GOT3 (cell line): Measurements from ENCODE around the gene TBC1D23.
A peak's percentile ranks its signal among the peaks of the same experiment; 100 is the strongest.
"Not testable (repeated sequence)": the region's sequence is repeated elsewhere in the genome, so short reads cannot be mapped to it uniquely, and the experiment has no call there.

Experiments used
- DNase-seq: peaks from one replicate; lab custom pipeline; 2025; ENCODE audit warnings: mixed read lengths; lab: John Stamatoyannopoulos, UW

The TBC1D23 gene

DNA sequence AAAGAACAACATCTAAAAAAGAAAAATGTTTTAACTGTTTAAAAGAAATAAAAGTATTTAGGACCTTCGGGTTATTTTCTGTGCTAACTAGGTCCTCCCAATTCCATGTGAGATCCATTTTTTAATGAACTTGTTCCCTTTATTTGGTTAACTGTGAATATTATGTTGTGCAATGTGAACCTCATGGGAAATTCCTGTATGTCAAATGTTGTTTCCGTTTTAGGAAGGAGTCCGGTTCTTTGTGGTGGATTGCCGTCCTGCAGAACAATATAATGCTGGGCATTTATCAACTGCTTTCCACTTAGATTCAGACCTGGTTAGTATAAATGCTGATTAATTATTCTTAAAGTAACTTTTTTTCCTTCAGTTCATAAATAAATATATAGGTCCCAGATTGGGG, 38.2 kb downstream of the TBC1D23 start:
- no peak for DNase-seq

DNA sequence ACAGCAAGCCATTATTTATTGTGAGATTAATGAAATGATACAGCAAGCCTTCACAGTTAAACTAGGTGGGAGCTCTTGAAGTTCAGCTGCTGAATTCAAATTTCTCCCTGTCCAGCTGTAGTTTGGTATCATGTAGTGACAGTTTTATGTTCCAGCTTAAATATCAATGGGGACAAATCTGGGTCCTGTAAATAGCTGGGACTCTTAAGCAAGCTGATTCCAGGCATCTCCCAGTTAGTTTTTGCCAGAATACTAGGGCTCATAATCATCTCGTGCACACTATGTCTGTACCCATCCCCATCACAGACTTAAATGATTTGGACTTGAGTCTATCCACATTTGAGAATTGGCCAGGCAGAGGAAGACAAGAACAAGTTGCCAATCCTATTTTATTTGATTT, 45.9 kb downstream of the TBC1D23 start:
- DNase-seq: no peak

DNA sequence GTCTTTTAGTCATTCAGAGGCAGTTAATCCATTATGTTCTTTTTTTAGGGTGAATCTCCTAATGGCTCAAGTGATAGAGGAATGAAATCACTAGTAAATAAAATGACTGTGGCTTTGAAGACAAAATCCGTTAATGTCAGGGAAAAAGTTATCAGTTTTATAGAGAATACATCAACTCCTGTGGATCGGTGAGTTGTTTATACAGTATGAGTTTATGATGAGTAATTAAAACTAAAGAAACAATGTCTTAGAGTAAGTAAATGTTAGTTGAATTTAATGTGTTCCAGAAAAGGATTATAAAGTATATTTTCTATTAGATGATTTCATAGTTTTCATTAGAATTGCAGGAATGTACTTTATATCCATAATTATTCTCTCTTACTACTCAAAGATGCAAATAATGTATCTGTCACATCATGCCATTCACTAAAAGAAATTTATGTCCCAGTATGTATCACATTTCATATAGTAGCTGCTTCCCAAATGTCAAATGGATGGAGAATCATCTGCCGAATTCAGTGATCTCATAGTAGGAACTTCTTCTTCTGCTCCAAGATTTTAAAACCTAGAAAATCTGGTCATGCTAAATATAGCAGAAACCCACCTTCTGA, 49.7 kb downstream of the TBC1D23 start:
- DNase-seq: no peak

DNA sequence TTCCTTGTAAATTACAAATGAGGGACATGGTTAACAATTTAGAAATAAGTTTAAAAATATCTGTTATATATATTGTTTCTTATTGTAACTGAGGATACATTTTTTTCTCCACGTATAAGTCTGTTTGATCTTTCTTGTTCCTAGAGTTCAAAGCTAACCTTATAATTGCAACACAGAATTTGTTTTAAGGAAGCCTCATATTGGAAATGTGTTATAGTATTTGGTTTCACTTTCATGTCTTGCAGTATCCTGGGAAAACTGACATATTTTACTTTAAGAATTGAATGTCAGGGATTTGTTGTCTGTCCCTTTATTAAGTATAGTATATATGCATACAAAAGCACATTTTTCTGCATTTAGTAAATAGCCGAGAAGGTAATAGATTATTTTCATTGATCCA, 50.2 kb downstream of the TBC1D23 start:
- no peak for DNase-seq

- no peak for DNase-seq
Measured at GRCh38 chr3:100316641-100317069, 55.9 kb downstream of the TBC1D23 start.

GRCh38 chr3:100317912-100318311, 57.1 kb downstream of the TBC1D23 start:
- DNase-seq: no peak

- no peak for DNase-seq
Measured at GRCh38 chr3:100319951-100320350, 59.2 kb downstream of the TBC1D23 start.

GRCh38 chr3:100324044-100324443, 63.3 kb downstream of the TBC1D23 start:
- no peak for DNase-seq

DNA sequence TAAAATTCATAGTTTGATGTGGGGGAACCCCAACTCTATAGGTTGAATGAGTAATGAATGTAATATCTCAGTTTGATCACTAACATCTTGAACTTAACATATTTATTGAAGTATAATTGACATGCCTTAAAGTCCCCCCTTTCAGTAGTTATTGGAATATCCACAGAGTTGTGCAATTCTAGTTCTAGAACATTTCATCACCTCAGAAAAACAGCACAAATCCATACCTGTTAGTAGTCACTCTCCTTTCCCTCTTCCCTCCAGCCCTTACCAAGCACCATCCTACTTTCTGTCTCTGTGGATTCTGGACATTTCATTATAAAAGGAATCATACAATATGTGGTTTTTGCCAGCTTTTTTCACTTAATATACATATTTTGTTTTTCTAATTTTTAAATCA, 65.0 kb downstream of the TBC1D23 start:
- DNase-seq: no peak

DNA sequence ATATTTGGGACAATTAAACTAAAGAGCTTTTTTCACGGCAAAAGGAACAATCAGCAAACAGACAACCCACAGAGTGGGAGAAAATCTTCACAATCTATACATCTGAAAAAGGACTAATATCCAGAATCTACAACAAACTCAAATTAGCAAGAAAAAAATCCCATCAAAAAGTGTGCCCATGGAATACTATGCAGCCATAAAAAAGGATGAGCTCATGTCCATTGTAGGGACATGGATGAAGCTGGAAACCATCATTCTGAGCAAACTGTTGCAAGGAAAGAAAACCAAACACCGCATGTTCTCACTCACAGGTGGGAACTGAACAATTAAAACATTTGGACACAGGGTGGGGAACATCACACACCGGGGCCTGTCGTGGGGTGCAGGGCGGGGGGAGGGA, 66.6 kb downstream of the TBC1D23 start:
- DNase-seq: not testable (repeated sequence)

DNA sequence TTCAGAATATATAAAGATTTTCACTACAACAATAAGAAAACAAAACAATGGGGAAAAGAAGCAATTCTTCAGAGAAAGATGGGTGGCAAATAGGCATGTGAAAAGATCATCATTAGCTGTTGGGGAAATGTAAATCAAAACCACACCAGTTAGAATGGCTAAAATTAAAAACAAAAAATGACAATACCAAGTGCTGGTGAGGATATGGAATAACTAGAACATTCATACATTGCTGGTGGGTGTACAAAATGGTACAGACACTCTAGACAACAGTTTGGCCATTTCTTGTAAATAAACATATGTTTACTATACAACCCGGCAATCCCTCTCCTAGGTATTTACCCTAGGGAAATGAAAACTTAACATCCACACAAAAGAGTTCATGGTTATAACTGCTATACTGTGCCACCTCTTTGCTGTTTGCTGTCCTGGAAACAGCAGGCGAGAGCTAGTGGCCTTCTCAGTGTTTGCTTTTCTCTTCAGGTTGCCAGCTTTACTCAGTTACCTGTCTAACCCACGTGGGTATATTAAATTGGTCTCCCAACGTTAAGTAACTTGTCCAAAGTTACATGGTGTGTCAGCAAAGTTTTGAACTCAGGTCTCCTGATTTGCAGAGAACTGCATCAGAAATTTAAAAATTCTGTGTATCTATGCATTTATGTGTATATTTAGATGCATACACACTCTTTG, 69.2 kb downstream of the TBC1D23 start:
- no peak for DNase-seq

DNA sequence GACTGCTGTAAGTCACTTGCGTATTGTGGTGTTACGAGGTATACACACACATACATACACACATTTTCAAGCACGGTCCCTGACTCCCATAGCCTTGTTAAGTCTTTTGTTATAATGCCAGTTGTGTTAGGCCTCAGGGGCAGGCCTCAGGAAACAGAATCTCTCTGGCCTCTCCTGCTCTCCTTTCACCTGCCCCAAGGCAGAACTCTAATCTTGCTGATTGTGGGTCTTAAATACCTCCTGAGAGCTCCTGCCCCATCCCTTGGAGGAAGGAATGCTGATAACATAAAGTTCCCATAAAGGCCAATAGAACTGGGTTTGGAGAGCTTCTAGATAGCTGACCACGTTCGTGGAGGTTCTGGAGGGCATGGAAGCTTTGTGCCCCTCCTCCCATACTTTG, 69.9 kb downstream of the TBC1D23 start:
- DNase-seq: no peak

DNA sequence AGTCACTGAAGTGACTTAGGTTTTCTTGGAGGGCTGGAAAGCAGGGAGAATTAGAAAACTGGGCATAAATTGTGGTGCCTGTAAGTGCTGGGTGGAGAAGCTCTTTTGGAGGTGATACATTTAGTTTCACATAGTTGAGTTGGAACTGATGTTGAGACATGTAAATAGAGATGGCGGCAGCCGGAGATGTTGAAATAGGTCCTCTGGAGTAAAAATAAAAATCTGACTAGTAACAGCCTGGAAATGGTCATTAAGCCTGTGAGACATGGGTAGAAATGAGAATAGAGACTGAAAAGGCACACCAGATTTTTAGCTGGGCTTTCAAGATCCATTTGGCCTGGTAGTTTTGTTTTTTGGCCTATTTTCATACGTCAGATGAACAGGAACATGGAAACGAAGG, 70.9 kb downstream of the TBC1D23 start:
- DNase-seq: no peak

DNA sequence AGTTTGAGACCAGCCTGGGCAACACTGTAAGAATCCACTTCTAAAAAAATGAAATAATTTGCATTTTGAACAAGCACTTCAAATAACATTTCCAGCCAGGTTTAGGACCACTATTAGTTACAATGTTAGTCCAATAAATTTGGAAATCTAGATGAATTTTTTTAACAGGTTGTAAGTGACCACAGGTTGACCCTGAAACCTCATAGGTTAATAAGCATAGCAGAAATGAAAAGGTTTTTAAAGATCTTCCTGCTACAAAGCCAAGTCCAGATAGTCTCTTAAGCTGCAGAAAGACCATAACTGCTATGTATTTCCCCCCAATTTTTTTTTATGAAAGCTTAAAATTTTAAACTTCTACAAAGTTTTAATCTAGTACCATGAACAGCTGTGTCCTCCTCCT, 72.3 kb downstream of the TBC1D23 start:
- DNase-seq: no peak

- DNase-seq: no peak
Measured at GRCh38 chr3:100333970-100334487, 73.2 kb downstream of the TBC1D23 start.

- peak; percentile 27 for DNase-seq
Measured at GRCh38 chr3:100334488-100335351, 73.9 kb downstream of the TBC1D23 start, which contains the start of gene NIT2. NIT2 (plus strand) TSS chr3:100334757; CDS start chr3:100334792, 35 bp downstream.

- DNase-seq: no peak
Measured at GRCh38 chr3:100335434-100335833, 74.6 kb downstream of the TBC1D23 start.

- not testable (repeated sequence) for DNase-seq
Measured at GRCh38 chr3:100336229-100336628, 75.4 kb downstream of the TBC1D23 start.

- no peak for DNase-seq
Measured at GRCh38 chr3:100338911-100339310, 78.1 kb downstream of the TBC1D23 start.

DNA sequence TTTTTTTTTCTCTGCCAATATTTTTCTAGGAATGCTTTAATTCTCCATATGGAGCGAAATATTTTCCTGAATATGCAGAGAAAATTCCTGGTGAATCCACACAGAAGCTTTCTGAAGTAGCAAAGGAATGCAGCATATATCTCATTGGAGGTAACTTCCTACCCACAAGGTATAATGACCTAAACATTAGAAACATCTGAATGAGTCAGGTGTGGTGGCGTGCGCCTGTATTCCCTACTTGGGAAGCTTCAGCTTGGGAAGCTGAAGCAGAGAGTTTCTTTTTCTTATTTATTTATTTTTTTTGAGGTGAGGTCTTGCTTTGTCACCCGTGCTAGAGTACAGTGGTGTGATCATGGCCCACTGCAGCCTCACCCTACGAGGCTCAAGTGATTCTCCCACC, 79.0 kb downstream of the TBC1D23 start:
- no peak for DNase-seq

- no peak for DNase-seq
Measured at GRCh38 chr3:100340527-100340926, 79.7 kb downstream of the TBC1D23 start.

DNA sequence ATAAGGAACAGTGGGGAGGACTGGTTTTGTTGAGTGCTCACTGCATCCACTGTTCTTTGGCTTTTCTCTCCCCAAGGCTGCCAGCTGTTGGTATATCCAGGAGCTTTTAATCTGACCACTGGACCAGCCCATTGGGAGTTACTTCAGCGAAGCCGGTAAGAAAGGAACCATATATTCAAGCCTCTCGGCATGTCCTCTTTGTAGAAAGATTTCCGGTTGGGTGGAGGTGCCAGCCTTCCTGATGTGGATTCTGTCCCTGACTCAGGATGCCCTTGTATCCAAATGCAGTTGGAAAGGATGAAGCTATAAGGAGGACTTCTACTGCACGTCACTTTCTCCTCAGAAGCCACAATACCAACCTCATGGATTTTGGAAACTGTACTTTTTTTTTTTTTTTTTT, 87.9 kb downstream of the TBC1D23 start:
- DNase-seq: no peak

GRCh38 chr3:100351770-100352169, 91.0 kb downstream of the TBC1D23 start:
- DNase-seq: not testable (repeated sequence)
